Activated naive CD8-positive, alpha-beta T cell treated with anti-CD3 and anti-CD28 coated beads, Interleukin-2, amount 50 U/mL, for 24 hours (primary cell): ENCODE data around the gene OTULIN.

ENCODE experiments used
- ATAC-seq: fragments of 150-1000 bp; cut with Tn5 transposase; one replicate; pipeline ENCODE4 v1.10.0; 2021
- DNase-seq: peaks from one replicate; pipeline ENCODE4 v3.0.0; 2021
- H3K27ac Mint-ChIP-seq: one replicate; pipeline ENCODE4 v1.8.0; 2021; ENCODE audit warnings: mild to moderate bottlenecking, mixed read lengths
- H3K27me3 Mint-ChIP-seq: one replicate; pipeline ENCODE4 v1.8.0; 2021; ENCODE audit warnings: mixed read lengths
- H3K36me3 Mint-ChIP-seq: one replicate; pipeline ENCODE4 v1.8.0; 2021; ENCODE audit warnings: low read depth, mixed read lengths
- H3K4me1 Mint-ChIP-seq: one replicate; pipeline ENCODE4 v1.8.0; 2021; ENCODE audit warnings: mixed read lengths
- H3K4me3 Mint-ChIP-seq: one replicate; pipeline ENCODE4 v1.8.0; 2021; ENCODE audit warnings: mild to moderate bottlenecking, moderate library complexity, mixed read lengths
- H3K9me3 Mint-ChIP-seq: one replicate; pipeline ENCODE4 v1.8.0; 2021; ENCODE audit warnings: mixed read lengths

OTULIN gene

DNA sequence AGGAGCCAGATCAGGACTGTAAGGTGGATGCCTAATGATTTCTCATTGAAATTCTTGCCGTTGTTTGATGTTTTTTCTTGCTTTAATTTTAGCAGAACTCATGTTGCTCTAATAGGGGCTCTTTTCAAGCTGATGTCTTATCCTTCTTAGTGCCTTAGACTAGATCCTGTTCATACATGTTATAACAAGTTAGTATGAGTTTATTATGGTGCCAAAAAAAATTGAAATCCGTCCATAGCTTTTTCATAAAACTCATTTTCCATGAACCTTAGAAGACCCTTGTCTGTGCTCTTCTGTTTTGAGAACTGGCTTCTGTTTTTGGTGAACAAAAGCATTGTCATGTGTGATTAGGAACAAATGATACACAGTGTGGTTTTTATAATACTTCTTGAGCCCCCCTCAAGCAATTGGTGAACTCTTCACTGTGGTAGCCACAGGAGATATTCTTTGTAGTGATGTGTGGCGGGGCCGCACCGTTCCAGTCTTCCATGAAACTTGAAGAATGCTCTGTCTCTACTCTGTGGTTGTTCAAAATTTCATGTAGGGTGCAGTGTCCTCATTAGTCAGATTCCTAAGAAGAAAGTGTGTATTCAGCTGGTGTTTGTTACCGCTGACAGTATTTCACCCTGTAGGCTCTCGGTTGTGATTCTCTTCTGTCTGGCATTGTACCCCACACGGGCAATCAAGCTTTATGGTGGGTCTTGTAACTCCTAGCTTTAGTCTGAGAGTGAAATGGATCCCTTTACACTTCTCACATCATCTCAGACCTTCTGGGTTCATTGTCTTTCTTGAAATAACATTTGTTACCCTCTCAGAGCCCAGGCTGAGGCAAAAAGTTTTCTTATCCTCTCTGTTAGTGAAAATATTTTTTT, 10.7 kb downstream of the OTULIN start:
- Mint-ChIP-seq H3K4me1 (peaks cover 82% of the 10 kb centered on the region), H3K27me3 (no peaks in the 10 kb centered on the region), H3K27ac (peak overlapping the region; percentile 87), H3K9me3 (no peaks in the 10 kb centered on the region), H3K36me3 (peaks cover 49% of the 10 kb centered on the region), H3K4me3 (peak overlapping the region; percentile 65)
- ATAC-seq (peak; percentile 65), DNase-seq (no peak)

DNA sequence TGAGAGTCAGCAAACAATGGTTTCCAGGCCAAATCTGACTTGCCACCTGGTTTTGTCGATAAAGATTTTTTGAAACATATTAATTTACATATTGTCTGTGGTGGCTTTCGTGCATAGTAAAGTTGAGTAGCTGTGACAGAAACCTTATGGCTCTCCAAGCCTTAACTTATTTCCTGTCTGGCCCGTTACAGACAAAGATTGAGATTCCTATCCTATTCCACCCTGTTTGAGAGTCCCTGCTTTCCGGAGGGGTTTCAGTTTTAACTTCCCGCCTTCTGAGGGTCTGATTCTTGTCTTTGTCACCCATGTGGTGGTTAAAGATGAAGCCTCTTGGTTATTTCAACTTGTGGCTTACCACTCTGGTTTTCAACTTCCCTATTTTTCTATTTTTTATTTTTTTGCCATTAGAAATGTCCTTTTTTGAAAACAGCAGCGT, 11.4 kb downstream of the OTULIN start:
- no peaks in the 10 kb centered on the region for H3K9me3 Mint-ChIP-seq
- H3K27ac Mint-ChIP-seq = peak overlapping the region; percentile 87
- peaks cover 53% of the 10 kb centered on the region for H3K36me3 Mint-ChIP-seq
- H3K4me3 Mint-ChIP-seq = peak overlapping the region; percentile 65
- DNase-seq (no peak), ATAC-seq (peak; percentile 18)
- H3K27me3 Mint-ChIP-seq = no peaks in the 10 kb centered on the region
- H3K4me1 Mint-ChIP-seq = peaks cover 81% of the 10 kb centered on the region

DNA sequence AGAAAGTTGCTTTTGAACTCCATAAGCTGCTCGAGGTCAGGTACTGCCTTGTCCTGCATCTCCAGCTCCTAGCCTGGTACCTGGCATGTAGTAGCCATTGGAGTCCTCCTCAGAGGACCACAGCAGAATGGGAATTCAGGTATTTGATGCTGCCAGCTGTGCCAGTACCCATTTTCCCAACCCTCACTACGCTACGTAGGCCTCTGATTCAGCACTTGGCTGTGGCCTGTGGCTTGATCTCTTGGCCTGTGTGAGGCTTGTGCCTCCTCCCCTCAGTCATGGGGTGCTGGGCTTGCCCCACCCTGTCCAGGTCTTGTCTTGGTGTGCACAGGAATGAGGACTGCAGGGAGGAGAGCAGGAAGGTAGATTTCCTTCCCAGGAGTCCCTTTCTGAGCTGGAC, 11.8 kb downstream of the OTULIN start:
- H3K27ac Mint-ChIP-seq = peak overlapping the region; percentile 87
- ATAC-seq (peak; percentile 80), DNase-seq (peak; percentile 51)
- no peaks in the 10 kb centered on the region for H3K27me3 Mint-ChIP-seq
- peaks cover 77% of the 10 kb centered on the region for H3K4me1 Mint-ChIP-seq
- peak overlapping the region; percentile 65 for H3K4me3 Mint-ChIP-seq
- no peaks in the 10 kb centered on the region for H3K9me3 Mint-ChIP-seq
- H3K36me3 Mint-ChIP-seq = peaks cover 54% of the 10 kb centered on the region

DNA sequence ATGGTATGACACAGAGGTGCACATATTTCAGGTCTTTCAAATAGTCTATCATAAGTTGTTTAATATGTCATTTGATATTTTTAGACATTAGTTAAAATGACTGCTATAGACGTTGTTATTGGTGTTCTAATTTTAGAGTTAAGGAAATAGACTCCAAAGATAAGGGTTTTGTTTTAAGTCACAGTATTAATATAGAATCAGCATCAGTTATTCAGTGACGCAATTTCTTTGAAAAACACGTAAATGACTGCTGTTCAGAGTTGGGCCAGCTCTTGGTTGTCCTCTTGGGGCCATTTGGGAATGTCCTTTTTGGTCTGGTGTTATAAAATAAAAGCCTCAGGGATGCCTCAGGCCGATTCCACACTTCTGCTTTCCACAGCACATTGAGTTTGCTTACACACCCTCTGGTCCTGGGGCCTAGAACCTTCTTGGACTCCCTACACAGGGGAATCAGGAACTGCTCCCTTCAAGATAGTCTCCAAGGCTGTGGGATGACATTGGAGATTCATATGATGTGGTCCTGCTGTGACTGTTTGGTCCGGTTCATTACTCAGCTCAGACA, 14.3 kb downstream of the OTULIN start:
- ATAC-seq (no peak), DNase-seq (no peak)
- Mint-ChIP-seq H3K27me3 (no peaks in the 10 kb centered on the region), H3K27ac (peak overlapping the region; percentile 75), H3K36me3 (peaks cover 64% of the 10 kb centered on the region), H3K4me1 (peaks cover 55% of the 10 kb centered on the region), H3K9me3 (no peaks in the 10 kb centered on the region), H3K4me3 (no peak overlapping the region)

DNA sequence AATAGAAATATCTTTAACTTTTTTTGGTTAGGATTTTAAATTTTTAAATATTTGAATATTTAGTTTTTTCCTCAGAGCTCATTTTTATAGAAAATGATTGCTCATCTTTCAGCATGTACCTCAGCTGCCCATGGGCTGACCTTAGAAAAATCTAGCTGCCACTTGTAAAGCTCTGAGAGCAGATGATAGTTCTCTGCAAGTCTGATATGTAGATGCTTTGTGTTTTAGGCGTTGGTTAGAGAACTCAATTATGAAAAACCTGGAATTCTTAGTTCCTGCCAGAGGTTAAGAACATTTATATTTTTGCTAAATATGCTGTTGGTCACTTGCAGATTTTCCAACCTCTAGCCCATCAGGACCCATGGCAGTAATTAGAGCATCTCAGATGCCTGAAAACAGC, 15.1 kb downstream of the OTULIN start:
- no peaks in the 10 kb centered on the region for H3K9me3 Mint-ChIP-seq
- no peak overlapping the region for H3K4me3 Mint-ChIP-seq
- no peak for DNase-seq
- peaks cover 61% of the 10 kb centered on the region for H3K36me3 Mint-ChIP-seq
- no peaks in the 10 kb centered on the region for H3K27me3 Mint-ChIP-seq
- H3K27ac Mint-ChIP-seq = no peak overlapping the region
- peaks cover 50% of the 10 kb centered on the region for H3K4me1 Mint-ChIP-seq
- ATAC-seq = no peak

DNA sequence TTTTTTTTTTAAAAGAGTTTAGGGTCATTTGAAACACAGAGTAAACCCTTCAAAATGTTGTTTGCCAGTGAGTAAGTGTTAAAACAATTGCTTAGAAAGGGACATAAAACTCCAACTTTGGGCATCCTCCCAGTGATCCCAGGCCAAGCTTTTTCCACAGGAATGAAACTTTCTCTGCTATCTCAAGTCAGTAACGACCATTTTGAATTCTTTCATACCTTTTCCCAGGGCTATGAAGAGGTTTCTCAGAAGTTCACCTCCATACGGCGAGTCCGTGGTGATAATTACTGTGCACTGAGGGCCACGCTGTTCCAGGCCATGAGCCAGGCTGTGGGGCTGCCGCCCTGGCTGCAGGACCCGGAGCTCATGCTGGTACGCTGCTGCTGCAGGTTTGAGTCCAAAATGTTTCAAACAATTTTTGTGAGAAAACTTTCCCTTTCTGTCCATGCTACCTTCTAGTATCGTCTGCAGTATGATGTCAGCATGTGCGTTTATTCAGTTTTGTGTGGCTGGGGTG, 16.8 kb downstream of the OTULIN start:
- ATAC-seq = no peak
- Mint-ChIP-seq H3K9me3 (no peaks in the 10 kb centered on the region), H3K27me3 (no peaks in the 10 kb centered on the region), H3K27ac (no peak overlapping the region), H3K4me3 (no peak overlapping the region), H3K36me3 (peaks cover 63% of the 10 kb centered on the region), H3K4me1 (peaks cover 48% of the 10 kb centered on the region)
- no peak for DNase-seq

DNA sequence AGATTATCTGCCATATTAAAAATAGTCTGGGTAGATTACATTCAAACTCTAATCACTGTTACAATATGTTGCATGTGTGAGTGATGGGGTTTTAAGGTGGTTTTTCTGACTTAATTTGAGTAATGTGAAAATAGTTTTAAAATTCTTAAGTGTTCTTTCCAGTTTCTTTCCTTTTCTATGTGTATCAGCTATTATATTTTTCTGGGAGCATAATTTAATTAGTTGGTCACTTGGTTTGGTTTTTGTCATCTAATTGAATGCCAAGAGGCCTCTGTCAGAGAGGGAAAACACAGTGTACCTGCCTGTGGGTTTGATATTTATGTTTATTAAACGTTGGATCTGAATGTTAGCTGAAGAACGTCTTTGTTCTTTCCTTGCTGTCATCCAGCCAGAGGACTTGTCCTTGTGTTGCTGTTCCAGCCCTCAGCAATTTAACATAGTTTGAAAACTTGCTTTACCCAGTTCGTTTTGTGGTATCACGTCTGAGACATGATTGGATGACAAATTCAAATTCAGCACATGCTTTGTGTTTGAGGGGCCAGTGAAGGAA, 19.5 kb downstream of the OTULIN start:
- H3K27me3 Mint-ChIP-seq = no peaks in the 10 kb centered on the region
- peaks cover 33% of the 10 kb centered on the region for H3K4me1 Mint-ChIP-seq
- no peak for DNase-seq
- peaks cover 73% of the 10 kb centered on the region for H3K36me3 Mint-ChIP-seq
- peak overlapping the region; percentile 19 for H3K27ac Mint-ChIP-seq
- no peak for ATAC-seq
- H3K9me3 Mint-ChIP-seq = no peaks in the 10 kb centered on the region
- H3K4me3 Mint-ChIP-seq = no peak overlapping the region

DNA sequence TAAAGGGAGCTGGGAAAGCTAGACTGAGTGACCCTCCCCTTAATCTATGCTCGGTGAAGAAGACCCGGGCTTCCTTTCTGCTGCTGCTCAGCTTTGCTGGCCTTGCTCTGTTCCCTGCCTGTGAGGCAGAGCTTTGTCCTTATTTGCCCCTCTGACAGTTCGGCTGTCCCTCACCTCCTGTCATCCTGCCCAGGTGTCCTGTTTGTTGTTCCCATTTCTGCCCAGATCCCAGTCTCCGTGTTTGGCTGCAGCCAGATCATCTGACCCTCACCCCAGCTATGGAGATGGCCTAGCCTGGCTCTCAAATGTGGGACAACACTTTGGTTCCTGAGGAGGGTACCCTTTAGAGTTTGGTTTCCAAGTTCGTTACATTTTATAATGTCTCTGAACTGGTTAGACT, 20.2 kb downstream of the OTULIN start:
- Mint-ChIP-seq H3K9me3 (peaks cover 4% of the 10 kb centered on the region), H3K27ac (peak overlapping the region; percentile 16), H3K27me3 (no peaks in the 10 kb centered on the region), H3K36me3 (peaks cover 77% of the 10 kb centered on the region), H3K4me3 (no peak overlapping the region), H3K4me1 (peaks cover 29% of the 10 kb centered on the region)
- ATAC-seq (no peak), DNase-seq (no peak)

DNA sequence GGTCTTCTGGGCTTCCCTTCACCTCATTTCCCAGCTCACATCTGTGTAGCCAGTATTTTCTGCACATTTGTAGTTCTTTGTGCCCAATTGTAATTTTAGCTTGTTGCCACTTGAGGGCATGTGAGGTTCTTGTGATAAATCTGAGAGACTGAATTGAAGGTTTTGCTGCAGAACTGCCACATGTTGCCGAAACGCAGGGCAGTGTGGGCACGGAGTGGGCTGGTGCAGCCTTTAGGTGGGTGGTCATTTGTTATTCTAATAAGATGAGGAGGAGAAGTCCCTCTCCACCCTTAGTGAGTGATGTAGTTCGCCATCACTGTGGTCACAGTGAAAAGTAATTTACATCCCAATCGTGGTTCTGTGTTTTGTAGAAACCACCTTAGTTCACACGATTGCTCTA, 21.2 kb downstream of the OTULIN start:
- Mint-ChIP-seq H3K4me3 (peak overlapping the region; percentile 66), H3K36me3 (peaks cover 79% of the 10 kb centered on the region), H3K27ac (peak overlapping the region; percentile 65), H3K9me3 (peaks cover 4% of the 10 kb centered on the region), H3K4me1 (peaks cover 23% of the 10 kb centered on the region), H3K27me3 (no peaks in the 10 kb centered on the region)
- DNase-seq = peak; percentile 53
- ATAC-seq = peak; percentile 91

DNA sequence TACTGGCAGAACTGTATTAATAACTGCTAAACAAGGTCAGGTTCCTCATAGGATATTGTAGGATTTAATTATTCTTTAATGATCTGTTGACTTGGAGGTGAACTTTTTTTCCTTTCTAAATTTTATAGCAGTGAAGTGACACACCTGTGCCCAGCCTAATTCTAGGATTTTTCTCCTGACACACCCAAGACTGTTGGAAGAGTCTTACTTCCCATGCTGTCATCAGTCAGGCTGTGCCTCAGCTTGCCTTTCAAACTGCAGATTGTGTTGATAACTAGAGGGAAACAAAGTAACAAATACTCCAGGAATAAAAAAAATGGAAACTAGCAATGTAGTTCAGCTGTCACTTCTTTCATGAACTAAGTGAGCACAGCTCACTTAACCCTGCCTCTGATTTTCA, 22.0 kb downstream of the OTULIN start:
- Mint-ChIP-seq H3K4me1 (peaks cover 23% of the 10 kb centered on the region), H3K9me3 (peaks cover 4% of the 10 kb centered on the region), H3K36me3 (peaks cover 80% of the 10 kb centered on the region), H3K27me3 (no peaks in the 10 kb centered on the region), H3K4me3 (no peak overlapping the region), H3K27ac (no peak overlapping the region)
- ATAC-seq = no peak
- no peak for DNase-seq

DNA sequence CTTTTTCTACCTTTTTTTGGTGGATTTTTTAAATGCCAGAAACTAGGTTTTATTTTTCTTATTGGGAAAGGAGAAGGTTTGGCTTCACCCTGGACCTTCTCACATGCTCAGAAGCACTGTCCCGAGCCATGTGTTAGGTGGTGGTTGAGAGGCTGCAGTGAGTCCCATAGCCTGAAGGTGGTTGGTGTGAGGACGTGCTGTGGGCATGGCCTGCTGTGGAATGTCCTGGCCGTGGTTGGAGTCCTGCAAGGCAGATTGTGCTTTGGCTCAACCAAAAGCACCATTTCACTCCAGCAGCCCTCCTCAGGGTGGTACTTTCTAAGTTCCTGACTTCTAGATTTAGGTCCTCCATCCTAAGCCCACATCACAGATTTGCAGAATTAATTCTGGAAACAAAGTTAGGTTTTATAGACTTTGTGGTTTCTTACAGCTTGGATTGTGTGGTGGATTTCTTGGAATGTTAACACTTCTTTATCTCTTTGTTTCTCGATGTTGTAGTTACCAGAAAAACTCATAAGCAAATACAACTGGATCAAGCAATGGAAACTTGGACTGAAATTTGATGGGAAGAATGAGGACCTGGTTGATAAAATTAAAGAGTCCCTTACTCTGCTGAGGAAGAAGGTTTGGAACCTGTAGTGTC, 22.6 kb downstream of the OTULIN start:
- Mint-ChIP-seq H3K27me3 (no peaks in the 10 kb centered on the region), H3K27ac (no peak overlapping the region), H3K9me3 (peaks cover 4% of the 10 kb centered on the region), H3K4me1 (peaks cover 21% of the 10 kb centered on the region), H3K36me3 (peaks cover 80% of the 10 kb centered on the region), H3K4me3 (no peak overlapping the region)
- ATAC-seq = no peak
- no peak for DNase-seq

DNA sequence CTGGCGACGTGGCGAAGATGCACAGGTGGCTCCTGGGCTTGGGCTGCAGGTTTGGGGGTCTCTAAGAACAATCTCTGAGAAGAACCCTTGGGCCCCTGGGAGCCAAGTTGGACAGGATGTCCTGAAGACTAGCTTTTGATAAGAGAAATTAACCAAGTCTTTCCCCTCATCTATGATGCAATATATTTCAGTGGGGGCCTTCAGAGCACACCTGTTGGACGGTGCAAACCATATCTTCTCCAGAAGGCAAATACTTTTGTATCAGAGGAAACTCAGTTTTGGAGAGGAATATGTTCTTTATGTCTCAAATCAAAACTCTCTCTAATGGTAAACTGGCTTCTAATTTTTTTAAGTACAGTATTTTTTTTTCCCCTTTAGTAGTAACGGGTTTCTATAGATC, 28.6 kb downstream of the OTULIN start:
- ATAC-seq = no peak
- Mint-ChIP-seq H3K4me3 (no peak overlapping the region), H3K27ac (no peak overlapping the region), H3K9me3 (peaks cover 4% of the 10 kb centered on the region), H3K27me3 (no peaks in the 10 kb centered on the region), H3K36me3 (peaks cover 81% of the 10 kb centered on the region), H3K4me1 (no peaks in the 10 kb centered on the region)
- DNase-seq = no peak

DNA sequence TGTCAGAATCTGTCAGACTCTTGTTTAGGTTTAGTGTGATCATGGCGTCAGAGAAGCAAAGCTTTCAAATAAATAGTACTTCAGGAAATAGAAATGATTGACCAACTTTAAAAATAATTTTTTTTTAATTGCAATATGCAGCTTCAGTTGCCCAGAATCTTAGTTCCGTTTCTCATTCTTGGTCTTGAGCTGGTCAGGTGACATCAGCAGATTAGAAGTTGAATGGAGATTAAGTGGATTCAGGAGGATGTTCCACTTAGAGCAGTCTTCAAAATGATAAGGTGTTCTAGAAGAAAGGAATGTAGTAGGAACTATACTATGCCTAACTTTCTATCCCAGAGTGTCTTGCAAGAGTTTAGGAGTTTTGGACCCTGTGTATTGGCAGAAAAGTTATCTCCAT, 30.6 kb downstream of the OTULIN start:
- ATAC-seq (no peak), DNase-seq (no peak)
- Mint-ChIP-seq H3K4me3 (no peak overlapping the region), H3K27ac (no peak overlapping the region), H3K27me3 (no peaks in the 10 kb centered on the region), H3K4me1 (peaks cover 13% of the 10 kb centered on the region), H3K36me3 (peaks cover 81% of the 10 kb centered on the region), H3K9me3 (no peaks in the 10 kb centered on the region)

DNA sequence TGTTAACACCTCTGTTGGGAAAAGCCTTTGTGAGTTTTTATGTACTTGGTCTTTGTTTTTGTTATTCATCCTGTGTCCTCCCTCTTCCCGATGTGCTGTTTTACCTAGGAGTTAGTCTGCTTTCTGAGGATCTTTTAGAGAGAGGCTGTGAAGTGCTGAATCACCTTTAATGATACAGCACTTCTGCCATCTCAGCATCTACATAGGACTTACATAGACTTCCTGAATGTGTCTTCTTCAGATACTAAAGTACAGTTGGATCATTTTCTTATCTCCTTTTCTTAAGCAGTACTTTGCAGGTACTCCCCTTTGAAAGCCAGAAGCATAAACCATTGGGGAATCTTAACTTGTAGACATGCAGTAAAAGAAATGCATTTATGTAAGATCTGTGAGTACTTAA, 31.5 kb downstream of the OTULIN start:
- H3K4me3 Mint-ChIP-seq = no peak overlapping the region
- peaks cover 19% of the 10 kb centered on the region for H3K4me1 Mint-ChIP-seq
- ATAC-seq (no peak), DNase-seq (no peak)
- no peaks in the 10 kb centered on the region for H3K27me3 Mint-ChIP-seq
- peaks cover 73% of the 10 kb centered on the region for H3K36me3 Mint-ChIP-seq
- no peak overlapping the region for H3K27ac Mint-ChIP-seq
- no peaks in the 10 kb centered on the region for H3K9me3 Mint-ChIP-seq
